K562 (cell line): ENCODE data around the gene F13B.

Experiments
- CTCF ChIP-seq, 3 experiments: IDR thresholded peaks in 2 of 3; conservative IDR thresholded peaks in 1 of 3; 2 replicates each; pipeline ENCODE4 v1.5.1; 2011 to 2012; ENCODE audit warnings: low read length in 3 of 3, mild to moderate bottlenecking in 3 of 3, control low read depth in 2 of 3, improper control_type of control experiment in 1 of 3, inconsistent platforms in 1 of 3, low read depth in 1 of 3, mixed read lengths in 1 of 3, moderate library complexity in 1 of 3; ENCODE audit not compliant: insufficient read depth in 2 of 3
- E2F4 ChIP-seq: sonication (generic); formaldehyde crosslinking; IDR thresholded peaks from 2 replicates; pipeline ENCODE4 v1.8.0; 2022; ENCODE audit warnings: mild to moderate bottlenecking, low read depth, missing genetic modification reagents
- EP400 ChIP-seq: fragments of 450-650 bp; IDR thresholded peaks from 2 replicates; pipeline ENCODE4 v1.6.1; 2017; ENCODE audit warnings: antibody characterized with exemption, mild to moderate bottlenecking, moderate library complexity
- HCFC1 ChIP-seq: IDR thresholded peaks from 2 replicates; pipeline ENCODE4 v1.6.1; 2012; ENCODE audit warnings: low read depth, low read length, improper control_type of control experiment
- NR1H2 ChIP-seq: sonication (generic); formaldehyde crosslinking; IDR thresholded peaks from 2 replicates; pipeline ENCODE4 v1.4.0; 2020; ENCODE audit warnings: mild to moderate bottlenecking, missing genetic modification reagents
- PURB ChIP-seq: sonication (generic); formaldehyde crosslinking; IDR thresholded peaks from 2 replicates; pipeline ENCODE4 v1.9.0; 2021; ENCODE audit warnings: low read depth, mild to moderate bottlenecking, missing genetic modification reagents
- TBL1XR1 ChIP-seq, 2 experiments: IDR thresholded peaks; 2 replicates each; pipeline ENCODE4 v1.6.1; 2012; ENCODE audit warnings: improper control_type of control experiment in 2 of 2, low read length in 2 of 2, mild to moderate bottlenecking in 1 of 2
- ZBTB26 ChIP-seq: fragments of 450-650 bp; formaldehyde crosslinking; IDR thresholded peaks from 2 replicates; pipeline ENCODE4 v1.4.0; 2022; ENCODE audit warnings: missing genetic modification characterization

GRCh38 chr1:197041486-197042353 lies 25.3 kb downstream of the F13B start:
- no peak for TF ChIP-seq EP400
- TF ChIP-seq CTCF (IDR thresholded peaks at IDR 0.05 in 2 of 3, conservative IDR thresholded peaks at IDR 0.05 in 1 of 3; ENCODE audit: insufficient read depth in 2 of 3, low read depth in 1 of 3, low read length in 3 of 3): no peak
- TF ChIP-seq HCFC1: no peak
- no peak for TF ChIP-seq NR1H2 (CRISPR knock-in tag)
- no peak for TF ChIP-seq PURB (CRISPR knock-in tag)
- TF ChIP-seq E2F4 (CRISPR knock-in tag): no peak
- TF ChIP-seq TBL1XR1 (IDR thresholded peaks at IDR 0.05; ENCODE audit: low read length in 2 of 2): no peak
- TF ChIP-seq ZBTB26: no peak
